ENCODE results near the gene CBX3. TPM values are rescaled to one million over a fixed set of nuclear protein-coding genes. Genes with fewer than 3 reads are reported as not detected.
"Not testable (repeated sequence)": the region's sequence is repeated elsewhere in the genome, so short reads cannot be mapped to it uniquely, and the experiment has no call there.

CBX3 gene
- total RNA-seq, 1 donor from 2014 or later: 157 TPM

GRCh38 chr7:26169271-26169670, 32.3 kb upstream of the CBX3 start:
- DNase-seq (ENCODE audit: low read depth, low spot score): no peak

- DNase-seq (ENCODE audit: low read depth, low spot score): no peak
Observed at GRCh38 chr7:26170663-26171062, 30.9 kb upstream of the CBX3 start.

GRCh38 chr7:26171601-26172000, 29.9 kb upstream of the CBX3 start:
- no peak for DNase-seq (ENCODE audit: low read depth, low spot score)

GRCh38 chr7:26172048-26172447, 29.5 kb upstream of the CBX3 start:
- no peak for DNase-seq (ENCODE audit: low read depth, low spot score)

GRCh38 chr7:26175903-26176302, 25.6 kb upstream of the CBX3 start:
- not testable (repeated sequence) for DNase-seq (ENCODE audit: low read depth, low spot score)

- not testable (repeated sequence) for DNase-seq (ENCODE audit: low read depth, low spot score)
Observed at GRCh38 chr7:26176696-26177095, 24.8 kb upstream of the CBX3 start.

GRCh38 chr7:26177269-26177668, 24.3 kb upstream of the CBX3 start:
- not testable (repeated sequence) for DNase-seq (ENCODE audit: low read depth, low spot score)

GRCh38 chr7:26178272-26178960, 23.1 kb upstream of the CBX3 start:
- no peak for DNase-seq (ENCODE audit: low read depth, low spot score)

GRCh38 chr7:26179422-26179821, 22.1 kb upstream of the CBX3 start:
- no peak for DNase-seq (ENCODE audit: low read depth, low spot score)

GRCh38 chr7:26179826-26180497, 21.6 kb upstream of the CBX3 start:
- DNase-seq (ENCODE audit: low read depth, low spot score): no peak

GRCh38 chr7:26180792-26181198, 20.8 kb upstream of the CBX3 start:
- DNase-seq (ENCODE audit: low read depth, low spot score): no peak

- no peak for DNase-seq (ENCODE audit: low read depth, low spot score)
Observed at GRCh38 chr7:26181474-26182227, 19.9 kb upstream of the CBX3 start.

- DNase-seq (ENCODE audit: low read depth, low spot score): no peak
Observed at GRCh38 chr7:26182283-26182682, 19.3 kb upstream of the CBX3 start.

- DNase-seq (ENCODE audit: low read depth, low spot score): no peak
Observed at GRCh38 chr7:26182706-26183105, 18.8 kb upstream of the CBX3 start.

GRCh38 chr7:26183545-26184280, 17.8 kb upstream of the CBX3 start:
- no peak for DNase-seq (ENCODE audit: low read depth, low spot score)

GRCh38 chr7:26184281-26185101, 17.1 kb upstream of the CBX3 start:
- not testable (repeated sequence) for DNase-seq (ENCODE audit: low read depth, low spot score)

- no peak for DNase-seq (ENCODE audit: low read depth, low spot score)
Observed at GRCh38 chr7:26185131-26185843, 16.3 kb upstream of the CBX3 start.

GRCh38 chr7:26185844-26186180, 15.7 kb upstream of the CBX3 start:
- no peak for DNase-seq (ENCODE audit: low read depth, low spot score)

GRCh38 chr7:26186364-26187311, 14.9 kb upstream of the CBX3 start:
- DNase-seq (ENCODE audit: low read depth, low spot score): no peak
